IMR-90 (cell line): ENCODE measurements around the gene ACSM4. TPM values are rescaled to one million over a fixed set of nuclear protein-coding genes. Genes with fewer than 3 reads are reported as not detected.

ENCODE experiments used
- ATAC-seq: fragments of 200-7000 bp; cut with Tn5 transposase; 2 replicates; pipeline ENCODE4 v1.9.1; 2020; ENCODE audit warnings: low read depth, mild to moderate bottlenecking, moderate library complexity
- BruUV-seq: library from RNA; stranded (reverse); fragments of 400-500 nt; replicated peaks from 2 replicates; lab custom pipeline; 2021; lab: Mats Ljungman, UMichigan
- CTCF ChIA-PET: fragments of 300-600 bp; formaldehyde crosslinking; extraction: SDS; loops from one replicate; lab custom pipeline; 2021; ENCODE audit warnings: antibody characterized with exemption; lab: Yijun Ruan, JAX
- POLR2A ChIA-PET: fragments of 300-600 bp; sonication (Branson Sonifier 250); formaldehyde crosslinking; loops from one replicate; lab custom pipeline; 2022; ENCODE audit warnings: antibody characterized with exemption; ENCODE audit not compliant: unreplicated experiment; lab: Charles Lee
- DNase-seq: peaks from one replicate; pipeline ENCODE4 v3.0.0; 2013
- H2AFZ ChIP-seq: replicated peaks from 2 replicates; pipeline ENCODE3; 2013; ENCODE audit warnings: low read length, mild to moderate bottlenecking; ENCODE audit not compliant: poor library complexity
- H2AK5ac ChIP-seq: 2 replicates; pipeline ENCODE4 v1.6.1; 2013; ENCODE audit warnings: low read depth, low read length, inconsistent platforms
- H2AK9ac ChIP-seq: replicated peaks from 2 replicates; pipeline ENCODE3; 2013; ENCODE audit warnings: mild to moderate bottlenecking, low read depth, low read length, moderate library complexity; ENCODE audit not compliant: poor library complexity
- H2BK120ac ChIP-seq: 2 replicates; pipeline ENCODE4 v1.6.1; 2013; ENCODE audit warnings: low read depth, low read length, inconsistent platforms
- H2BK15ac ChIP-seq: 3 replicates; pipeline ENCODE4 v1.6.1; 2013; ENCODE audit warnings: low read depth, low read length, inconsistent platforms
- H2BK20ac ChIP-seq: 2 replicates; pipeline ENCODE4 v1.6.1; 2013; ENCODE audit warnings: low read depth, mild to moderate bottlenecking, inconsistent platforms, low read length, moderate library complexity
- H2BK5ac ChIP-seq: 2 replicates; pipeline ENCODE4 v1.6.1; 2013; ENCODE audit warnings: mild to moderate bottlenecking, low read depth, low read length, inconsistent platforms; ENCODE audit not compliant: poor library complexity, severe bottlenecking
- H3K14ac ChIP-seq: replicated peaks from 2 replicates; pipeline ENCODE4 v1.6.1; 2013; ENCODE audit warnings: low read depth, low read length, inconsistent platforms
- H3K18ac ChIP-seq: 2 replicates; pipeline ENCODE4 v1.6.1; 2013; ENCODE audit warnings: low read depth, low read length, control low read depth
- H3K23ac ChIP-seq: 2 replicates; pipeline ENCODE4 v1.6.1; 2013; ENCODE audit warnings: low read depth, low read length, inconsistent platforms
- H3K27ac ChIP-seq: 2 replicates; pipeline ENCODE4 v1.5.1; 2013; ENCODE audit warnings: mild to moderate bottlenecking, control low read depth, low read length; ENCODE audit not compliant: insufficient read depth
- H3K27me3 ChIP-seq: 2 replicates; pipeline ENCODE4 v1.6.1; 2013; ENCODE audit warnings: low read length; ENCODE audit not compliant: control insufficient read depth, insufficient read depth
- H3K36me3 ChIP-seq: 2 replicates; pipeline ENCODE4 v1.6.1; 2013; ENCODE audit warnings: low read length, mixed read lengths; ENCODE audit not compliant: control insufficient read depth, insufficient read depth
- H3K4ac ChIP-seq: 2 replicates; pipeline ENCODE4 v1.6.1; 2013; ENCODE audit warnings: low read depth, low read length, inconsistent platforms
- H3K4me1 ChIP-seq: 2 replicates; pipeline ENCODE4 v1.6.1; 2013; ENCODE audit warnings: low read length, mixed read lengths; ENCODE audit not compliant: control insufficient read depth, insufficient read depth
- H3K4me2 ChIP-seq: 2 replicates; pipeline ENCODE4 v1.6.1; 2013; ENCODE audit warnings: low read depth, mild to moderate bottlenecking, control low read depth, low read length, moderate library complexity
- H3K4me3 ChIP-seq: 2 replicates; pipeline ENCODE4 v1.5.1; 2013; ENCODE audit warnings: low read depth, mild to moderate bottlenecking, control low read depth, low read length, moderate library complexity; ENCODE audit not compliant: insufficient read depth
- H3K56ac ChIP-seq: 2 replicates; pipeline ENCODE4 v1.6.1; 2013; ENCODE audit warnings: low read length, inconsistent platforms; ENCODE audit not compliant: insufficient read depth; ENCODE audit errors: extremely low read depth
- H3K79me1 ChIP-seq, 2 experiments: 2 replicates each; pipeline ENCODE4 v1.6.1; 2013; ENCODE audit warnings: low read length in 2 of 2, inconsistent platforms in 1 of 2, low read depth in 1 of 2
- H3K9ac ChIP-seq: 2 replicates; pipeline ENCODE4 v1.6.1; 2013; ENCODE audit warnings: low read depth, low read length, control low read depth
- H3K9me1 ChIP-seq: 2 replicates; pipeline ENCODE4 v1.6.1; 2013; ENCODE audit warnings: low read length, inconsistent platforms; ENCODE audit not compliant: insufficient read depth
- H3K9me3 ChIP-seq: 2 replicates; pipeline ENCODE4 v1.6.1; 2013; ENCODE audit warnings: low read length; ENCODE audit not compliant: control insufficient read depth, insufficient read depth
- H4K20me1 ChIP-seq: 2 replicates; pipeline ENCODE4 v1.6.1; 2013; ENCODE audit warnings: low read length, inconsistent platforms; ENCODE audit not compliant: insufficient read depth
- H4K5ac ChIP-seq: 2 replicates; pipeline ENCODE4 v1.6.1; 2013; ENCODE audit warnings: mild to moderate bottlenecking, low read depth, low read length, control low read depth
- H4K8ac ChIP-seq, 2 experiments: 2 replicates each; pipeline ENCODE4 v1.6.1; 2013; ENCODE audit warnings: low read depth in 2 of 2, low read length in 2 of 2, control low read depth in 1 of 2, inconsistent platforms in 1 of 2
- H4K91ac ChIP-seq: 2 replicates; pipeline ENCODE4 v1.6.1; 2013; ENCODE audit warnings: low read depth, low read length, inconsistent platforms; ENCODE audit not compliant: insufficient read depth
- BHLHE40 ChIP-seq: fragments of 150-350 bp; IDR thresholded peaks from 2 replicates; pipeline ENCODE4 v1.6.1; 2016; ENCODE audit warnings: mild to moderate bottlenecking, low read depth, low read length
- CEBPB ChIP-seq: IDR thresholded peaks from 2 replicates; pipeline ENCODE4 v1.6.1; 2012; ENCODE audit warnings: low read depth, low read length, improper control_type of control experiment
- CHD1 ChIP-seq: IDR thresholded peaks from 2 replicates; pipeline ENCODE4 v1.6.1; 2012; ENCODE audit warnings: low read depth, low read length, improper control_type of control experiment
- CTCF ChIP-seq: conservative IDR thresholded peaks from 2 replicates; pipeline ENCODE4 v1.5.1; 2012; ENCODE audit warnings: mild to moderate bottlenecking, low read depth, low read length, improper control_type of control experiment
- MAFK ChIP-seq: IDR thresholded peaks from 2 replicates; pipeline ENCODE4 v1.6.1; 2012; ENCODE audit warnings: low read depth, low read length, improper control_type of control experiment
- MXI1 ChIP-seq: IDR thresholded peaks from 2 replicates; pipeline ENCODE4 v1.6.1; 2012; ENCODE audit warnings: low read depth, mild to moderate bottlenecking, low read length, moderate library complexity, borderline replicate concordance
- NFE2L2 ChIP-seq: fragments of 150-350 bp; IDR thresholded peaks from 2 replicates; pipeline ENCODE4 v1.6.1; 2016; ENCODE audit warnings: low read depth, mild to moderate bottlenecking, low read length
- POLR2A ChIP-seq: IDR thresholded peaks from 2 replicates; pipeline ENCODE4 v1.6.1; 2012; ENCODE audit warnings: mild to moderate bottlenecking, low read depth, low read length
- RAD21 ChIP-seq: IDR thresholded peaks from 2 replicates; pipeline ENCODE4 v1.6.1; 2012; ENCODE audit warnings: low read length, improper control_type of control experiment
- RFX5 ChIP-seq: IDR thresholded peaks from 2 replicates; pipeline ENCODE4 v1.8.0; 2012; ENCODE audit warnings: low read depth, mild to moderate bottlenecking, low read length, moderate library complexity
- SMC3 ChIP-seq: fragments of 150-350 bp; IDR thresholded peaks from 2 replicates; pipeline ENCODE4 v1.6.1; 2016; ENCODE audit warnings: low read depth, mild to moderate bottlenecking, antibody characterized with exemption, low read length, moderate library complexity
- USF2 ChIP-seq: fragments of 150-350 bp; IDR thresholded peaks from 2 replicates; pipeline ENCODE4 v1.6.1; 2017; ENCODE audit warnings: mild to moderate bottlenecking, antibody characterized with exemption, low read length, low read depth
- WGBS, 2 experiments: methylation state at CpG; one replicate each; pipeline versions ENCODE4 v1.1.5 to v1.1.7; 2013; ENCODE audit warnings: missing lambda C conversion rate in 2 of 2; ENCODE audit not compliant: insufficient read length in 1 of 2; ENCODE audit errors: extremely low coverage in 2 of 2; 5-methylcytosine and 5-hydroxymethylcytosine counted together
- dilution Hi-C: fragments of 300-500 bp; cut with HindIII; formaldehyde crosslinking; loops from one replicate; pipeline ENCODE4 v1.14.3; 2018; ENCODE audit warnings: low sequenced_read_pairs; ENCODE audit not compliant: unreplicated experiment
- in situ Hi-C: fragments of 300-500 bp; cut with MboI; formaldehyde crosslinking; loops from 3 replicates; pipeline ENCODE4 v1.14.3; 2019; ENCODE audit warnings: low sequenced_read_pairs, inconsistent platforms, mixed read lengths
- intact Hi-C: fragments of 100-400 bp; cut with micrococcal nuclease; formaldehyde crosslinking; loops from 2 replicates; pipeline ENCODE4 v1.10.0; 2022
- polyA plus RNA-seq, 3 experiments: library from polyadenylated mRNA; depleted of rRNA; stranded (reverse); fragments of >200 nt; gene quantifications; 2 replicates each; pipeline ENCODE4 v1.2.3, GENCODE V29; 2012; ENCODE audit warnings: low replicate concordance in 1 of 3
- total RNA-seq: library from RNA; depleted of rRNA; stranded (reverse); fragments of >200 nt; gene quantifications from 2 replicates; pipeline ENCODE4 v1.2.3, GENCODE V29; 2012

The ACSM4 gene
- total and polyA plus RNA-seq, 2 of the 4 experiments (the other 2 are of a cell fraction) = not detected

GRCh38 chr12:7322599-7322998 is 18.7 kb downstream of the ACSM4 start:
- intact Hi-C loops = no loop called here
- H3K14ac ChIP-seq = no peak overlapping the region
- H3K56ac ChIP-seq = no peak overlapping the region
- H3K27ac ChIP-seq = no peak overlapping the region
- H3K4me1 ChIP-seq = no peaks in the 10 kb centered on the region
- H4K8ac ChIP-seq = no peak overlapping the region
- H3K18ac ChIP-seq = no peak overlapping the region
- H3K4me3 ChIP-seq = no peak overlapping the region
- no peak overlapping the region for H2AFZ ChIP-seq
- no TSS peak for BruUV-seq
- H3K9me1 ChIP-seq = no peaks in the 10 kb centered on the region
- ATAC-seq (no peak), DNase-seq (no peak)
- in situ Hi-C loops = no loop called here
- H2AK5ac ChIP-seq = no peak overlapping the region
- H3K9ac ChIP-seq = no peak overlapping the region
- no peaks in the 10 kb centered on the region for H4K20me1 ChIP-seq
- no peaks in the 10 kb centered on the region for H3K79me1 ChIP-seq
- H2BK5ac ChIP-seq = no peak overlapping the region
- H4K5ac ChIP-seq = no peak overlapping the region
- H4K91ac ChIP-seq = no peak overlapping the region
- no peak overlapping the region for H2BK20ac ChIP-seq
- no peak overlapping the region for H2BK15ac ChIP-seq
- dilution Hi-C loops = no loop called here
- no CpG with 5 or more reads among the region's 5 CpGs for WGBS, 2 experiments
- no peaks in the 10 kb centered on the region for H3K36me3 ChIP-seq
- H2AK9ac ChIP-seq = no peak overlapping the region
- no peak overlapping the region for H3K23ac ChIP-seq
- no peak overlapping the region for H3K4ac ChIP-seq
- ChIA-PET CTCF (no interaction called here), POLR2A (no interaction called here)
- H3K9me3 ChIP-seq = no peaks in the 10 kb centered on the region
- H3K4me2 ChIP-seq = no peak overlapping the region
- H3K27me3 ChIP-seq = no peaks in the 10 kb centered on the region
- no peak for TF ChIP-seq RAD21
- no peak for TF ChIP-seq SMC3
- no peak for TF ChIP-seq MAFK
- TF ChIP-seq CHD1 = no peak
- TF ChIP-seq BHLHE40 = no peak
- no peak for TF ChIP-seq POLR2A
- no peak for TF ChIP-seq CEBPB
- no peak for TF ChIP-seq CTCF
- TF ChIP-seq NFE2L2 = no peak
- TF ChIP-seq USF2 = no peak
- no peak for TF ChIP-seq RFX5
- no peak for TF ChIP-seq MXI1
- H2BK120ac ChIP-seq = no peak overlapping the region
